PFSK-1 (cell line): ENCODE measurements around the gene TRIM4.

ENCODE experiments used
- FOXP2 ChIP-seq: optimal IDR thresholded peaks from 2 replicates; pipeline ENCODE3; 2011; ENCODE audit warnings: borderline replicate concordance, control low read depth, inconsistent platforms; ENCODE audit not compliant: insufficient read depth; ENCODE audit errors: extremely low read length, extremely low read depth
- POLR2AphosphoS5 ChIP-seq: IDR thresholded peaks from 2 replicates; pipeline ENCODE4 v1.6.1; 2012; ENCODE audit warnings: low read depth, mild to moderate bottlenecking, control low read depth, low read length, moderate library complexity
- SIN3A ChIP-seq: IDR thresholded peaks from 2 replicates; pipeline ENCODE4 v1.6.1; 2012; ENCODE audit warnings: mild to moderate bottlenecking, low read length, moderate library complexity, borderline replicate concordance; ENCODE audit not compliant: insufficient read depth
- TAF1 ChIP-seq: IDR thresholded peaks from 2 replicates; pipeline ENCODE4 v1.6.1; 2012; ENCODE audit warnings: low read length, control low read depth, borderline replicate concordance; ENCODE audit not compliant: insufficient read depth
- TF ChIP-seq, protein P1 (sequence below), 2 experiments: IDR thresholded peaks; 2 replicates each; pipeline versions ENCODE4 v1.6.1 to v1.8.0; 2011 to 2012; ENCODE audit warnings: low read depth in 2 of 2, low read length in 2 of 2, control low read depth in 1 of 2, inconsistent platforms in 1 of 2, mild to moderate bottlenecking in 1 of 2, moderate library complexity in 1 of 2; ENCODE audit not compliant: insufficient read depth in 1 of 2

The TRIM4 gene

DNA sequence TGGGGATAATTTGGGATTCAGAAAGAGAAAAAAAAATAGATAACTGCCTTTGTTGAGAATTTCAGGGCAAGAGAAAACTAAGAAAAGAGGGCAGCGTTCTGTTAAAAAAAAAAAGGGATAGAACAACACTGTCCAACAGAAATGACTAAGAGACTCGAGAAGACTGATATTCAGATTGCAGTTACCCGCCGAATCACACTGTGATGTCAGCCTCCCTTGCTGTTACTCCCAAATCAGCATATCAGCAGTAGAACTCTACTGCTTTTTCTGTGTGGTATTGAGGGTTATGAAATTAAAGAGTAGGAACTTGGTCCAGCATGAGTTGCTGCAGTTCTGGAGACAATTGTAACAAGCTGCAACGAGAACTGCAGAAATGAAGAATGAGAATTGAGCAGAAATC lies 8.2 kb upstream of the TRIM4 start:
- TF ChIP-seq, protein P1, sequence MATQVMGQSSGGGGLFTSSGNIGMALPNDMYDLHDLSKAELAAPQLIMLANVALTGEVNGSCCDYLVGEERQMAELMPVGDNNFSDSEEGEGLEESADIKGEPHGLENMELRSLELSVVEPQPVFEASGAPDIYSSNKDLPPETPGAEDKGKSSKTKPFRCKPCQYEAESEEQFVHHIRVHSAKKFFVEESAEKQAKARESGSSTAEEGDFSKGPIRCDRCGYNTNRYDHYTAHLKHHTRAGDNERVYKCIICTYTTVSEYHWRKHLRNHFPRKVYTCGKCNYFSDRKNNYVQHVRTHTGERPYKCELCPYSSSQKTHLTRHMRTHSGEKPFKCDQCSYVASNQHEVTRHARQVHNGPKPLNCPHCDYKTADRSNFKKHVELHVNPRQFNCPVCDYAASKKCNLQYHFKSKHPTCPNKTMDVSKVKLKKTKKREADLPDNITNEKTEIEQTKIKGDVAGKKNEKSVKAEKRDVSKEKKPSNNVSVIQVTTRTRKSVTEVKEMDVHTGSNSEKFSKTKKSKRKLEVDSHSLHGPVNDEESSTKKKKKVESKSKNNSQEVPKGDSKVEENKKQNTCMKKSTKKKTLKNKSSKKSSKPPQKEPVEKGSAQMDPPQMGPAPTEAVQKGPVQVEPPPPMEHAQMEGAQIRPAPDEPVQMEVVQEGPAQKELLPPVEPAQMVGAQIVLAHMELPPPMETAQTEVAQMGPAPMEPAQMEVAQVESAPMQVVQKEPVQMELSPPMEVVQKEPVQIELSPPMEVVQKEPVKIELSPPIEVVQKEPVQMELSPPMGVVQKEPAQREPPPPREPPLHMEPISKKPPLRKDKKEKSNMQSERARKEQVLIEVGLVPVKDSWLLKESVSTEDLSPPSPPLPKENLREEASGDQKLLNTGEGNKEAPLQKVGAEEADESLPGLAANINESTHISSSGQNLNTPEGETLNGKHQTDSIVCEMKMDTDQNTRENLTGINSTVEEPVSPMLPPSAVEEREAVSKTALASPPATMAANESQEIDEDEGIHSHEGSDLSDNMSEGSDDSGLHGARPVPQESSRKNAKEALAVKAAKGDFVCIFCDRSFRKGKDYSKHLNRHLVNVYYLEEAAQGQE (IDR thresholded peaks at IDR 0.05; ENCODE audit: insufficient read depth in 1 of 2, low read depth in 2 of 2, low read length in 2 of 2): no peak
- no peak for TF ChIP-seq TAF1

DNA sequence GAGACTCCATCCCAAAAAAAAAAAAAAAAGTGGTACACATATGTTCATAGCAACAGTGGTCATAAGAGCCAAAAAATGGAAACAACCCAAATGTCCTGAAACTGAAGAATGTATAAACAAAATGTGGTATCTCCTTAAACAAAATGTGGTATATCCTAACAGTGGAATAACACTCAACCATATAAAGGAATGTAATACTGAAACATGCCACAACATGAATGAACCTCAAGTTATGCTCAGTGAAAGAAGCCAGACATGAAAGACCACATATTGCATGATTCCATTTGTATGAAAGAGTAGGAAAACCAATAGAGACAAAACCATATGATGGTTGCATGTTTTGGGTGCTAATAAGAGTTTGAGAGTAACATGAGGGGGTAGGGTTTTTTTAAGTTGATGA lies 7.0 kb upstream of the TRIM4 start:
- TF ChIP-seq TAF1: no peak
- no peak for TF ChIP-seq SIN3A
- TF ChIP-seq FOXP2: no peak

DNA sequence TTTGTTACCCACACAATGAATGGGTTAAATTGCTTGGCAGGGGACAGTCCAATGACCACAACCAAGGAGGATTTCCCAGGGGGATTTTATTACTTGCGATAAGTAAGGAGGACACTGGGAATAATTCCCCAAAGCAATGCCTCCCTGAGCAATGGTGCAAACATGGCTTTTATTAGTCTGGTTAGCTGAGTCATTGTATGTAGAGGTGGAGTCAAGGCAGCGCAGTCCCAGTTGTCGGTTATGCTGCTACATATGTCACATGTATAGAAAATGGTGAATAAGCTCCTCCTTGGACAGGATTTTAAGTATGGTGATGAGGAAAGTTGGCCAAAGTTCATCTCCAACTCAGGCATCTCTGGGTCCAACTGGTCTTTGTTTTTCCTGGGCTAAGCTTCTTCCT lies 3.9 kb upstream of the TRIM4 start:
- TF ChIP-seq SIN3A (no peak), TAF1 (no peak), POLR2AphosphoS5 (no peak), FOXP2 (no peak)
- TF ChIP-seq, protein P1 (IDR thresholded peaks at IDR 0.05; ENCODE audit: insufficient read depth in 1 of 2, low read depth in 2 of 2, low read length in 2 of 2): no peak

DNA sequence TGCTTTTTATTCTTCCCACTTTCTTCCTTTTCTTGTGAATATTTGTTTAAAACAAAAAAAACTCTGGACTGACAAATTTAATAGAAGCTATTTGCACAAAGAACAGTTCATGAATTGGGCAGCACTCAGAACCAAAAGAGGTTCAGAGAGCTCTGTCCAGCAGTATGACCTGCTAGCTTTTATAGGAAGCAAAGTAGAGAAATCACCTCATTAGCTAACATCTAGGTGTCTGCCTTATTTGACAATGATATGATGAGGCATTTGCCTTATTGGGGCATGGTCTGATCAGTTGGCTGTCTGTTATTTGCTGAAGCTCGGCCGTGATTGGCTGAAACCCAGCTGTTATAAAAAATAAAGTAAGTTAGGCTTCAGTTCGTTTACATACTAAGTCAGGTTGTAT lies 819 bp upstream of the TRIM4 start:
- TF ChIP-seq SIN3A: no peak
- TF ChIP-seq, protein P1 (IDR thresholded peaks at IDR 0.05; ENCODE audit: insufficient read depth in 1 of 2, low read depth in 2 of 2, low read length in 2 of 2): peak in 1 of 2 experiments; percentile 81; a peak in 2 of 4 replicates

DNA sequence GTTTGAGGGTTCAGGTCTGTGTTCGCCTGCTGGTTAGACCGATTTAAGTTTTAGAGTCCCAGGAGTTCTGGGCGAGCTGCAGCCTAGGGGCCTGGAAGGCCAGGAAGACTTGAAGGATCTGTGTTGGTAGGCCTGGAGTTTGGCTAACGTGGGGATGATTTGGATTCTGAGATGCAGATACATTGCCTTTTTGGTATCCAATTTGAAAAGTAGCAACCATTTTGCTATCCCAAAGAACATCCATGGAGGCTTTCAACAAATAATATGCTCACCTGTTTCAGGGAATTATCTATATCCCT lies 433 bp upstream of the TRIM4 start:
- TF ChIP-seq POLR2AphosphoS5: no peak
- no peak for TF ChIP-seq FOXP2

DNA sequence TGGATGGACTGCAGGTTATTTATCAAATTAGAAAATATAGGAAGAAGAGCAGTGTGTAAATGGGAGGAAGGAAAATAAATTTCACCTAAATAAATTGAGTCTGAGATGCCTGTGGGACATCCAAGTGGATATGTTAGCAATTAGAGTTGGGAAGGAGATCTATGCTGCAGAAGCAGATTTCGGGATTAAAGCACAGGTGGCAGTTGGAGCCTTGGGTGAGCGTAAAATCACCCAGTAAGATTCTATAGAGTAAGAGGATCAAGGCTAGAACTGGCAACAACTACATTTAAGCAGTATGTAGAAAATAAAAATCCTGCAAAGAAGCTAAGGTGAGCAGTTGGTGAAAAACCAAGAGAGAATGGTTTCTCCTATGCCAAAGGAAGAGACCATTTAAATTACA lies 8.4 kb downstream of the TRIM4 start:
- TF ChIP-seq SIN3A (no peak), POLR2AphosphoS5 (no peak), TAF1 (no peak), FOXP2 (no peak)
- TF ChIP-seq, protein P1 (IDR thresholded peaks at IDR 0.05; ENCODE audit: insufficient read depth in 1 of 2, low read depth in 2 of 2, low read length in 2 of 2): no peak
